ENCODE measurements around the gene TSPEAR. TPM values are rescaled to one million over a fixed set of nuclear protein-coding genes. Genes with fewer than 3 reads are reported as not detected.

Gene TSPEAR
- total and polyA plus RNA-seq, 2 of the 13 experiments (the other 11 are each of a cell fraction or from before 2014, with no cell fraction given): 0.07 to 0.32 TPM

- in situ Hi-C loops (cut with HindIII; ENCODE audit: extremely low pct_ligation_motif_present, low pct_unique_long_range_greater_than_20kb): no loop called here
- FAIRE-seq: no peak
- 83% methylated on average over 29 of the region's 40 CpGs for WGBS (ENCODE audit: low lambda C conversion rate)
- Histone ChIP-seq H3K27me3 (ENCODE audit: control insufficient read depth in 1 of 2, insufficient read depth in 2 of 2, low read length in 2 of 2) (no peaks in the 10 kb centered on the region; a peak in 1 of 5 replicates), H3K27ac (ENCODE audit: extremely low read length, insufficient read depth, low read length) (no peak overlapping the region), H3K9ac (ENCODE audit: insufficient read depth, low read depth, low read length) (no peak overlapping the region), H3K4me3 (replicated peaks in 1 of 3; ENCODE audit: insufficient read depth in 1 of 3, low read depth in 2 of 3, low read length in 3 of 3) (no peak overlapping the region), H3K9me3 (ENCODE audit: low read length) (peaks cover 14% of the 10 kb centered on the region), H4K20me1 (ENCODE audit: insufficient read depth, low read length) (no peaks in the 10 kb centered on the region), H3K4me1 (ENCODE audit: insufficient read depth, low read length) (peaks cover 32% of the 10 kb centered on the region), H3K79me2 (ENCODE audit: insufficient read depth, low read length) (no peaks in the 10 kb centered on the region), H3K4me2 (ENCODE audit: low read depth, low read length) (no peak overlapping the region), H3K36me3 (replicated peaks in 1 of 2; ENCODE audit: control insufficient read depth in 1 of 2, insufficient read depth in 2 of 2, low read length in 2 of 2) (no peaks in the 10 kb centered on the region), H2AFZ (ENCODE audit: low read length) (no peak overlapping the region)
- intact Hi-C loops (cut with micrococcal nuclease; ENCODE audit: unreplicated experiment): no loop called here
- BruUV-seq (replicated peaks): no TSS peak
- CTCF ChIA-PET (ENCODE audit: low intra/inter-chr PET ratio, low total read pairs): no interaction called here
- POLR2A ChIA-PET: no interaction called here
- no peak for ATAC-seq
- no peak for TF ChIP-seq HMGA1 (CRISPR knock-in tag; conservative IDR thresholded peaks at IDR 0.05)
- TF ChIP-seq NCOA2 (CRISPR knock-in tag; IDR thresholded peaks at IDR 0.05): no peak
- TF ChIP-seq JDP2 (CRISPR knock-in tag; IDR thresholded peaks at IDR 0.05; ENCODE audit: borderline replicate concordance): no peak
- no peak for TF ChIP-seq ZNF180 (CRISPR knock-in tag; IDR thresholded peaks at IDR 0.05; ENCODE audit: borderline replicate concordance, low read depth)
- no peak for TF ChIP-seq SYNCRIP (IDR thresholded peaks at IDR 0.05; ENCODE audit: insufficient read depth, low read depth, low read length)
- TF ChIP-seq MEF2D (CRISPR knock-in tag; IDR thresholded peaks at IDR 0.05): no peak
- no peak for TF ChIP-seq ZNF20 (CRISPR knock-in tag; IDR thresholded peaks at IDR 0.05)
- TF ChIP-seq ZNF619 (CRISPR knock-in tag; IDR thresholded peaks at IDR 0.05): no peak
- TF ChIP-seq PHF5A (CRISPR knock-in tag; IDR thresholded peaks at IDR 0.05; ENCODE audit: low read depth, unreplicated experiment): no peak
- TF ChIP-seq, protein P1, sequence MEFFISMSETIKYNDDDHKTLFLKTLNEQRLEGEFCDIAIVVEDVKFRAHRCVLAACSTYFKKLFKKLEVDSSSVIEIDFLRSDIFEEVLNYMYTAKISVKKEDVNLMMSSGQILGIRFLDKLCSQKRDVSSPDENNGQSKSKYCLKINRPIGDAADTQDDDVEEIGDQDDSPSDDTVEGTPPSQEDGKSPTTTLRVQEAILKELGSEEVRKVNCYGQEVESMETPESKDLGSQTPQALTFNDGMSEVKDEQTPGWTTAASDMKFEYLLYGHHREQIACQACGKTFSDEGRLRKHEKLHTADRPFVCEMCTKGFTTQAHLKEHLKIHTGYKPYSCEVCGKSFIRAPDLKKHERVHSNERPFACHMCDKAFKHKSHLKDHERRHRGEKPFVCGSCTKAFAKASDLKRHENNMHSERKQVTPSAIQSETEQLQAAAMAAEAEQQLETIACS (CRISPR knock-in tag; IDR thresholded peaks at IDR 0.05): no peak
- no peak for DNase-seq (ENCODE audit: low spot score)
These were observed 139.3 kb downstream of the TSPEAR start for GRCh38 chr21:44571844-44572782.
